Type B pancreatic cell (in vitro differentiated cells): Measurements from ENCODE around the gene CROCC2. TPM values are rescaled to one million over a fixed set of nuclear protein-coding genes. Genes with fewer than 3 reads are reported as not detected.

Experiments
- DNase-seq: peaks from one replicate; pipeline ENCODE4 v3.0.0; 2021; ENCODE audit warnings: mixed read lengths; ENCODE audit not compliant: unreplicated experiment; ENCODE audit errors: extremely low spot score
- H3K27ac Mint-ChIP-seq: 2 replicates; pipeline ENCODE4 v1.8.0; 2021; ENCODE audit warnings: mild to moderate bottlenecking, mixed read lengths
- H3K27me3 Mint-ChIP-seq: 2 replicates; pipeline ENCODE4 v1.8.0; 2021; ENCODE audit warnings: mixed read lengths
- H3K36me3 Mint-ChIP-seq: 2 replicates; pipeline ENCODE4 v1.8.0; 2021; ENCODE audit warnings: mixed read lengths
- H3K4me1 Mint-ChIP-seq: one replicate; pipeline ENCODE4 v1.8.0; 2021; ENCODE audit warnings: mixed read lengths; ENCODE audit not compliant: unreplicated experiment
- H3K4me3 Mint-ChIP-seq: 2 replicates; pipeline ENCODE4 v1.8.0; 2021; ENCODE audit warnings: mild to moderate bottlenecking, mixed read lengths
- H3K9me3 Mint-ChIP-seq: 2 replicates; pipeline ENCODE4 v1.8.0; 2021; ENCODE audit warnings: mixed read lengths
- CTCF ChIP-seq: fragments of 200-600 bp; sonication (generic); conservative IDR thresholded peaks from 2 replicates; pipeline ENCODE4 v1.5.0; 2021; ENCODE audit warnings: antibody characterized with exemption, mild to moderate bottlenecking
- total RNA-seq: library from RNA; stranded (reverse); gene quantifications from 2 replicates; pipeline ENCODE4 v1.2.1, GENCODE V29; 2021; ENCODE audit warnings: low replicate concordance

The CROCC2 gene
- total RNA-seq, 1 donor from 2014 or later, result 0.68 TPM

- no peaks in the 10 kb centered on the region for H3K36me3 Mint-ChIP-seq
- no peak overlapping the region for H3K4me3 Mint-ChIP-seq
- peaks cover 6% of the 10 kb centered on the region for H3K9me3 Mint-ChIP-seq
- no peak for DNase-seq
- TF ChIP-seq CTCF, result no peak
- H3K4me1 Mint-ChIP-seq, result no peaks in the 10 kb centered on the region
- no peak overlapping the region for H3K27ac Mint-ChIP-seq
- peaks cover 3% of the 10 kb centered on the region for H3K27me3 Mint-ChIP-seq
These were observed 29.2 kb downstream of the CROCC2 start for GRCh38 chr2:240935103-240935876.

- DNase-seq, result no peak
- no peaks in the 10 kb centered on the region for H3K36me3 Mint-ChIP-seq
- TF ChIP-seq CTCF, result no peak
- no peak overlapping the region for H3K27ac Mint-ChIP-seq
- H3K4me1 Mint-ChIP-seq, result no peaks in the 10 kb centered on the region
- peaks cover 6% of the 10 kb centered on the region for H3K27me3 Mint-ChIP-seq
- H3K9me3 Mint-ChIP-seq, result peaks cover 6% of the 10 kb centered on the region
- no peak overlapping the region for H3K4me3 Mint-ChIP-seq
These were observed 30.0 kb downstream of the CROCC2 start for GRCh38 chr2:240936106-240936505.

GRCh38 chr2:240946046-240946445 is 39.9 kb downstream of the CROCC2 start:
- Mint-ChIP-seq H3K27me3 (peaks cover 2% of the 10 kb centered on the region), H3K27ac (no peak overlapping the region), H3K9me3 (no peaks in the 10 kb centered on the region), H3K4me3 (no peak overlapping the region), H3K4me1 (peaks cover 10% of the 10 kb centered on the region), H3K36me3 (no peaks in the 10 kb centered on the region)
- no peak for TF ChIP-seq CTCF
- peak; percentile 65 for DNase-seq

- Mint-ChIP-seq H3K4me3 (no peak overlapping the region), H3K4me1 (peaks cover 10% of the 10 kb centered on the region), H3K36me3 (no peaks in the 10 kb centered on the region), H3K9me3 (no peaks in the 10 kb centered on the region), H3K27me3 (no peaks in the 10 kb centered on the region), H3K27ac (no peak overlapping the region)
- DNase-seq, result peak; percentile 58
- no peak for TF ChIP-seq CTCF
These were observed 40.5 kb downstream of the CROCC2 start for GRCh38 chr2:240946654-240947053.

GRCh38 chr2:240947176-240947575 is 41.0 kb downstream of the CROCC2 start:
- H3K9me3 Mint-ChIP-seq, result no peaks in the 10 kb centered on the region
- H3K4me3 Mint-ChIP-seq, result no peak overlapping the region
- H3K27ac Mint-ChIP-seq, result no peak overlapping the region
- H3K27me3 Mint-ChIP-seq, result no peaks in the 10 kb centered on the region
- peak; percentile 54 for DNase-seq
- H3K4me1 Mint-ChIP-seq, result peaks cover 10% of the 10 kb centered on the region
- H3K36me3 Mint-ChIP-seq, result no peaks in the 10 kb centered on the region
- TF ChIP-seq CTCF, result no peak
